OCI-LY7 (cell line): Measurements from ENCODE around the gene HGS.

Experiments
- CTCF ChIP-seq: fragments of 200-600 bp; sonication (generic); conservative IDR thresholded peaks from 2 replicates; pipeline ENCODE4 v1.5.1; 2014; ENCODE audit warnings: mild to moderate bottlenecking, antibody characterized with exemption, low read length, moderate library complexity, mixed read lengths
- EZH2phosphoT487 ChIP-seq: fragments of 200-600 bp; sonication (generic); IDR thresholded peaks from 2 replicates; pipeline ENCODE4 v1.6.1; 2018; ENCODE audit warnings: low read depth, borderline replicate concordance, mild to moderate bottlenecking, mixed run types, antibody characterized with exemption, low read length, moderate library complexity, mixed read lengths

DNA sequence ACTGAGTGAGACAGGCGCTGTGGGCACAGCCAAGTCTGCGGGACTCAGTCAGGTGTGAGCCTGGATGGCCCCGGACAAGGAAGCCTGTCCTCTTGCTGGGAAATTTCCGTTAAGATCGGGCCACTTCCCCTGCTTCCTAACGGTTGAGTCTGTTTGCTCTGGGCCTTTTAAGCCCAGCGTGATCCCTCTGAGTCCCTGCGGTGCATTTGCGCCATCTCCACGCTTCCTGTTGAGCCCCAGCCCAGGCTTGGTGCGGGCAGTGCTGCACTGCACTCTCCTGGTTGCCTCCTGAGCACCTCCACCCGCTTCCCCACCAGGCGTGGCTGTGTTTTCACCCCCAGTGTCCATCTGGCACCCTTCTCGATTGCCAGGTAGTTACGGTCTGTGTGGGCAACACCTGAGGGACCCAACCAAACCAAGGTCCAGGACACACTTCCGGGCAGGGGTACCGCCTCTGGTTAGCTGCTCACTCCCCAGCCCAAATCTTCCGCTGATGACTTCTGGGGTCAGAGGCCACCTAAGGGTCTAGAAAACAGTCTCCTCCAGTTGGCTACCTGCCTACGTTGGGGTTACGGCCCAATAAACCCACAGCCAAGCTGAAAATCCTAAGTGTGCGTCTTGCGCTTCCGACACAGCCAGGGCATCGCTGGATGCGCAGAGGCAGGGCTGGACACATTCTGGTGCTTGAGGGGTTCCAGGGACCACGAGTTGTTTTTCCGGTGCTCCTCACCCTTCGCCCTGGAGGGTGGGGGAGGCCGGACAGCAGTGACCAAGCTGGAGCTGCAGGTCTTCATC is 26.9 kb downstream of the HGS start:
- TF ChIP-seq CTCF (no peak), EZH2phosphoT487 (no peak)
